Measurements from ENCODE around the gene PPP1R37.
A peak's percentile ranks its signal among the peaks of the same experiment; 100 is the strongest.

Gene PPP1R37

DNA sequence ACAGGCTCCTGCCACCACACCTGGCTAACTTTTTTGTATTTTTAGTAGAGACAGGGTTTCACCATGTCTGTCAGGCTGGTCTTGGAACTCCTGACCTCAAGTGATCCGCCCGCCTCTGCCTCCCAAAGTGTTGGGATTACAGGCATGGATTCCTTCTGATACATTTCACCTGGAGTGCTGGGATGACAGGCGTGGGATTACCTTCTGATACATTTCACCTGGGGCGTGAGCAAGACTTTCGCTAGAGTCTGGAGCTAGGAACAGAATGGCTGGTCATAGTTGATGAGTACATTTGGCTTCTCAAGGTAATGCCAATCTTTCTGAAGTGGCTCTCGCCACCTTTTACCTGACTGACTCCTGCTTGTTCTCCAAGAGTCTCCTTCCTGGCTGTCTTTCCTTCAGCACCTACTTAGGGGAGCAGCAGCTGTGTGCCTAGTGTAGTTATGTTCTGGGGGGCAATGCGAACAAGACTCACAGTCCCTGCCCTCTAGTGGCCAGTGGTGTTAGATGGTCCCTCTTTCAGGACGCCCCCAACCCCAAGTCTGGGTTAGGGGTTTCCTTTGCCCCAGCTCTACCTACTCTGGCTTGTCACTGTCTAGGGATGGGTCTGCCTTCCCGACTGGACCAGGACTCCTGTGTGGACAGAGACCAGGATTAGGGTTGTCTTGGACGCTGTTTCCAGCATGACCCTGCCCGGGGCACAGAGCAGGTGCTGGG lies 19.3 kb downstream of the PPP1R37 start:
- H3K9me3 ChIP-seq (ENCODE audit: control insufficient read depth, insufficient read depth, low read depth, low read length): no peaks in the 10 kb centered on the region
- no peaks in the 10 kb centered on the region; a peak in 1 of 3 replicates for H3K36me3 ChIP-seq (ENCODE audit: control insufficient read depth in 2 of 2, insufficient read depth in 1 of 2, low read length in 2 of 2)
- ChIA-PET CTCF (interaction anchor here (0.5 to 3.8 kb wide), 8 partner anchors 9 to 1510 kb away, joined by 3 to 14 read pairs (median 3); no protein-coding TSS in a partner anchor), POLR2A (interaction anchor here (0.6 to 1.4 kb wide), 2 partner anchors 20 to 777 kb away, joined by 3 to 5 read pairs; partner anchors contain the start of gene PPP1R37)
- TF ChIP-seq ZNF677 (tag by site-specific recombination; IDR thresholded peaks at IDR 0.05) (no peak), ZNF600 (tag by site-specific recombination; IDR thresholded peaks at IDR 0.05) (no peak), ZSCAN23 (tag by site-specific recombination; IDR thresholded peaks at IDR 0.05) (no peak), ZNF654 (tag by site-specific recombination; IDR thresholded peaks at IDR 0.05; ENCODE audit: low read depth) (no peak), HOXC10 (CRISPR knock-in tag; IDR thresholded peaks at IDR 0.05) (no peak)
- H3K27ac ChIP-seq (ENCODE audit: extremely low read depth, low read depth, low read length): no peak overlapping the region
- no peak overlapping the region for H3K4me3 ChIP-seq (ENCODE audit: low read depth, low read length)
- H3K4me1 ChIP-seq (ENCODE audit: control insufficient read depth, insufficient read depth, low read length): peaks cover 17% of the 10 kb centered on the region

DNA sequence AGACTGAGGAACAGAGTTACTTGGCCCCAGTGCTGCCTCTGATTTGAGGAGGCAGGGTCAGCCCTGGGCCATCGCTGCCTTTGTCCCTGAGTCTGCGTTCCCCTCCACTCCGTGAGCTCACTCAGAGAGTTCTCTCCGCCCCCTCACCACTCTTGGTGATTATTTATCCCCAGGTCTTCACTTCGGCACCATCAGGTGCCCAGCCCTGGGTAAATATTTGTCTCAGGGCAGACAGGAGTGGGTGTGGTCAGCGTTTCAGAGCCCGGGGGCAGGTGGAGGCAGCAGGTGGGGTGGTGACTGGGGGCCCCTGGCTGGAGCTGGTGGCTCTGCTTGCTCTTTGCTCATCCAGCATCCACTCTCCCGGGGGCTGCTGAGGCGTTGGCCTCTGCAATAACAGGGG lies 20.6 kb downstream of the PPP1R37 start:
- CTCF ChIA-PET: interaction anchor here (0.7 to 3.8 kb wide), 6 partner anchors 10 to 166 kb away, joined by 3 to 14 read pairs (median 4); no protein-coding TSS in a partner anchor
- Histone ChIP-seq H3K27ac (ENCODE audit: extremely low read depth, low read depth, low read length) (no peak overlapping the region), H3K9me3 (ENCODE audit: control insufficient read depth, insufficient read depth, low read depth, low read length) (no peaks in the 10 kb centered on the region), H3K4me3 (ENCODE audit: low read depth, low read length) (no peak overlapping the region), H3K4me1 (ENCODE audit: control insufficient read depth, insufficient read depth, low read length) (peaks cover 26% of the 10 kb centered on the region), H3K36me3 (ENCODE audit: control insufficient read depth in 2 of 2, insufficient read depth in 1 of 2, low read length in 2 of 2) (no peaks in the 10 kb centered on the region; a peak in 1 of 3 replicates)
- POLR2A ChIA-PET: interaction anchor here (1.3 kb wide), 1 partner anchor 10 kb away, joined by 4 read pairs; no protein-coding TSS in a partner anchor
- TF ChIP-seq ZNF664 (tag by site-specific recombination; IDR thresholded peaks at IDR 0.05) (no peak), ZNF610 (tag by site-specific recombination; IDR thresholded peaks at IDR 0.05; ENCODE audit: borderline replicate concordance) (no peak), ZNF350 (tag by site-specific recombination; IDR thresholded peaks at IDR 0.05) (no peak), KLF1 (tag by site-specific recombination; IDR thresholded peaks at IDR 0.05) (peak; percentile 77), ZFHX2 (tag by site-specific recombination; conservative IDR thresholded peaks at IDR 0.05) (peak; percentile 62), GLIS1 (tag by site-specific recombination; IDR thresholded peaks at IDR 0.05) (no peak), ZBTB1 (tag by site-specific recombination; IDR thresholded peaks at IDR 0.05) (no peak), WT1 (tag by site-specific recombination; IDR thresholded peaks at IDR 0.05) (no peak), IKZF3 (tag by site-specific recombination; IDR thresholded peaks at IDR 0.05) (no peak), EGR2 (tag by site-specific recombination; IDR thresholded peaks at IDR 0.05; ENCODE audit: low read depth) (peak; percentile 64), ZNF791 (tag by site-specific recombination; IDR thresholded peaks at IDR 0.05) (no peak)
- TF ChIP-seq, protein P1, sequence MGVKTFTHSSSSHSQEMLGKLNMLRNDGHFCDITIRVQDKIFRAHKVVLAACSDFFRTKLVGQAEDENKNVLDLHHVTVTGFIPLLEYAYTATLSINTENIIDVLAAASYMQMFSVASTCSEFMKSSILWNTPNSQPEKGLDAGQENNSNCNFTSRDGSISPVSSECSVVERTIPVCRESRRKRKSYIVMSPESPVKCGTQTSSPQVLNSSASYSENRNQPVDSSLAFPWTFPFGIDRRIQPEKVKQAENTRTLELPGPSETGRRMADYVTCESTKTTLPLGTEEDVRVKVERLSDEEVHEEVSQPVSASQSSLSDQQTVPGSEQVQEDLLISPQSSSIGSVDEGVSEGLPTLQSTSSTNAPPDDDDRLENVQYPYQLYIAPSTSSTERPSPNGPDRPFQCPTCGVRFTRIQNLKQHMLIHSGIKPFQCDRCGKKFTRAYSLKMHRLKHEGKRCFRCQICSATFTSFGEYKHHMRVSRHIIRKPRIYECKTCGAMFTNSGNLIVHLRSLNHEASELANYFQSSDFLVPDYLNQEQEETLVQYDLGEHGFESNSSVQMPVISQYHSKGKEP (tag by site-specific recombination; IDR thresholded peaks at IDR 0.05): no peak
- TF ChIP-seq, protein P2, sequence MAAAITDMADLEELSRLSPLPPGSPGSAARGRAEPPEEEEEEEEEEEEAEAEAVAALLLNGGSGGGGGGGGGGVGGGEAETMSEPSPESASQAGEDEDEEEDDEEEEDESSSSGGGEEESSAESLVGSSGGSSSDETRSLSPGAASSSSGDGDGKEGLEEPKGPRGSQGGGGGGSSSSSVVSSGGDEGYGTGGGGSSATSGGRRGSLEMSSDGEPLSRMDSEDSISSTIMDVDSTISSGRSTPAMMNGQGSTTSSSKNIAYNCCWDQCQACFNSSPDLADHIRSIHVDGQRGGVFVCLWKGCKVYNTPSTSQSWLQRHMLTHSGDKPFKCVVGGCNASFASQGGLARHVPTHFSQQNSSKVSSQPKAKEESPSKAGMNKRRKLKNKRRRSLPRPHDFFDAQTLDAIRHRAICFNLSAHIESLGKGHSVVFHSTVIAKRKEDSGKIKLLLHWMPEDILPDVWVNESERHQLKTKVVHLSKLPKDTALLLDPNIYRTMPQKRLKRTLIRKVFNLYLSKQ (tag by site-specific recombination; IDR thresholded peaks at IDR 0.05; ENCODE audit: borderline replicate concordance): no peak

- no peaks in the 10 kb centered on the region for H3K9me3 ChIP-seq (ENCODE audit: control insufficient read depth, insufficient read depth, low read depth, low read length)
- no peak overlapping the region for H3K27ac ChIP-seq (ENCODE audit: extremely low read depth, low read depth, low read length)
- no peak for TF ChIP-seq ZNF324 (tag by site-specific recombination; IDR thresholded peaks at IDR 0.05)
- no peak for TF ChIP-seq HIC1 (tag by site-specific recombination; IDR thresholded peaks at IDR 0.05)
- no peak for TF ChIP-seq ZNF394 (tag by site-specific recombination; IDR thresholded peaks at IDR 0.05; ENCODE audit: borderline replicate concordance)
- CTCF ChIA-PET: interaction anchor here (0.7 to 3.8 kb wide), 3 partner anchors 11 to 167 kb away, joined by 3 to 14 read pairs (median 4); no protein-coding TSS in a partner anchor
- H3K36me3 ChIP-seq (ENCODE audit: control insufficient read depth in 2 of 2, insufficient read depth in 1 of 2, low read length in 2 of 2): no peaks in the 10 kb centered on the region; a peak in 1 of 3 replicates
- no peak overlapping the region for H3K4me3 ChIP-seq (ENCODE audit: low read depth, low read length)
- POLR2A ChIA-PET: interaction anchor here (1.3 kb wide), 1 partner anchor 10 kb away, joined by 4 read pairs; no protein-coding TSS in a partner anchor
- peaks cover 26% of the 10 kb centered on the region for H3K4me1 ChIP-seq (ENCODE audit: control insufficient read depth, insufficient read depth, low read length)
These were observed 21.1 kb downstream of the PPP1R37 start for GRCh38 chr19:45114116-45114515.

All from HEK293 (cell line).